IMR-90 (cell line): Measurements from ENCODE around the gene FSD1. TPM values are rescaled to one million over a fixed set of nuclear protein-coding genes. Genes with fewer than 3 reads are reported as not detected.

Source experiments
- ATAC-seq: fragments of 200-7000 bp; cut with Tn5 transposase; 2 replicates; pipeline ENCODE4 v1.9.1; 2020; ENCODE audit warnings: low read depth, mild to moderate bottlenecking, moderate library complexity
- BruUV-seq: library from RNA; stranded (reverse); fragments of 400-500 nt; replicated peaks from 2 replicates; lab custom pipeline; 2021; lab: Mats Ljungman, UMichigan
- CTCF ChIA-PET: fragments of 300-600 bp; formaldehyde crosslinking; extraction: SDS; loops from one replicate; lab custom pipeline; 2021; ENCODE audit warnings: antibody characterized with exemption; lab: Yijun Ruan, JAX
- POLR2A ChIA-PET: fragments of 300-600 bp; sonication (Branson Sonifier 250); formaldehyde crosslinking; loops from one replicate; lab custom pipeline; 2022; ENCODE audit warnings: antibody characterized with exemption; ENCODE audit not compliant: unreplicated experiment; lab: Charles Lee
- DNase-seq: peaks from one replicate; pipeline ENCODE4 v3.0.0; 2013
- H2AFZ ChIP-seq: replicated peaks from 2 replicates; pipeline ENCODE3; 2013; ENCODE audit warnings: low read length, mild to moderate bottlenecking; ENCODE audit not compliant: poor library complexity
- H2AK5ac ChIP-seq: 2 replicates; pipeline ENCODE4 v1.6.1; 2013; ENCODE audit warnings: low read depth, low read length, inconsistent platforms
- H2AK9ac ChIP-seq: replicated peaks from 2 replicates; pipeline ENCODE3; 2013; ENCODE audit warnings: mild to moderate bottlenecking, low read depth, low read length, moderate library complexity; ENCODE audit not compliant: poor library complexity
- H2BK120ac ChIP-seq: 2 replicates; pipeline ENCODE4 v1.6.1; 2013; ENCODE audit warnings: low read depth, low read length, inconsistent platforms
- H2BK15ac ChIP-seq: 3 replicates; pipeline ENCODE4 v1.6.1; 2013; ENCODE audit warnings: low read depth, low read length, inconsistent platforms
- H2BK20ac ChIP-seq: 2 replicates; pipeline ENCODE4 v1.6.1; 2013; ENCODE audit warnings: low read depth, mild to moderate bottlenecking, inconsistent platforms, low read length, moderate library complexity
- H2BK5ac ChIP-seq: 2 replicates; pipeline ENCODE4 v1.6.1; 2013; ENCODE audit warnings: mild to moderate bottlenecking, low read depth, low read length, inconsistent platforms; ENCODE audit not compliant: poor library complexity, severe bottlenecking
- H3K14ac ChIP-seq: replicated peaks from 2 replicates; pipeline ENCODE4 v1.6.1; 2013; ENCODE audit warnings: low read depth, low read length, inconsistent platforms
- H3K18ac ChIP-seq: 2 replicates; pipeline ENCODE4 v1.6.1; 2013; ENCODE audit warnings: low read depth, low read length, control low read depth
- H3K23ac ChIP-seq: 2 replicates; pipeline ENCODE4 v1.6.1; 2013; ENCODE audit warnings: low read depth, low read length, inconsistent platforms
- H3K27ac ChIP-seq: 2 replicates; pipeline ENCODE4 v1.5.1; 2013; ENCODE audit warnings: mild to moderate bottlenecking, control low read depth, low read length; ENCODE audit not compliant: insufficient read depth
- H3K27me3 ChIP-seq: 2 replicates; pipeline ENCODE4 v1.6.1; 2013; ENCODE audit warnings: low read length; ENCODE audit not compliant: control insufficient read depth, insufficient read depth
- H3K36me3 ChIP-seq: 2 replicates; pipeline ENCODE4 v1.6.1; 2013; ENCODE audit warnings: low read length, mixed read lengths; ENCODE audit not compliant: control insufficient read depth, insufficient read depth
- H3K4ac ChIP-seq: 2 replicates; pipeline ENCODE4 v1.6.1; 2013; ENCODE audit warnings: low read depth, low read length, inconsistent platforms
- H3K4me1 ChIP-seq: 2 replicates; pipeline ENCODE4 v1.6.1; 2013; ENCODE audit warnings: low read length, mixed read lengths; ENCODE audit not compliant: control insufficient read depth, insufficient read depth
- H3K4me2 ChIP-seq: 2 replicates; pipeline ENCODE4 v1.6.1; 2013; ENCODE audit warnings: low read depth, mild to moderate bottlenecking, control low read depth, low read length, moderate library complexity
- H3K4me3 ChIP-seq: 2 replicates; pipeline ENCODE4 v1.5.1; 2013; ENCODE audit warnings: low read depth, mild to moderate bottlenecking, control low read depth, low read length, moderate library complexity; ENCODE audit not compliant: insufficient read depth
- H3K56ac ChIP-seq: 2 replicates; pipeline ENCODE4 v1.6.1; 2013; ENCODE audit warnings: low read length, inconsistent platforms; ENCODE audit not compliant: insufficient read depth; ENCODE audit errors: extremely low read depth
- H3K79me1 ChIP-seq, 2 experiments: 2 replicates each; pipeline ENCODE4 v1.6.1; 2013; ENCODE audit warnings: low read length in 2 of 2, inconsistent platforms in 1 of 2, low read depth in 1 of 2
- H3K9ac ChIP-seq: 2 replicates; pipeline ENCODE4 v1.6.1; 2013; ENCODE audit warnings: low read depth, low read length, control low read depth
- H3K9me1 ChIP-seq: 2 replicates; pipeline ENCODE4 v1.6.1; 2013; ENCODE audit warnings: low read length, inconsistent platforms; ENCODE audit not compliant: insufficient read depth
- H3K9me3 ChIP-seq: 2 replicates; pipeline ENCODE4 v1.6.1; 2013; ENCODE audit warnings: low read length; ENCODE audit not compliant: control insufficient read depth, insufficient read depth
- H4K20me1 ChIP-seq: 2 replicates; pipeline ENCODE4 v1.6.1; 2013; ENCODE audit warnings: low read length, inconsistent platforms; ENCODE audit not compliant: insufficient read depth
- H4K5ac ChIP-seq: 2 replicates; pipeline ENCODE4 v1.6.1; 2013; ENCODE audit warnings: mild to moderate bottlenecking, low read depth, low read length, control low read depth
- H4K8ac ChIP-seq, 2 experiments: 2 replicates each; pipeline ENCODE4 v1.6.1; 2013; ENCODE audit warnings: low read depth in 2 of 2, low read length in 2 of 2, control low read depth in 1 of 2, inconsistent platforms in 1 of 2
- H4K91ac ChIP-seq: 2 replicates; pipeline ENCODE4 v1.6.1; 2013; ENCODE audit warnings: low read depth, low read length, inconsistent platforms; ENCODE audit not compliant: insufficient read depth
- BHLHE40 ChIP-seq: fragments of 150-350 bp; IDR thresholded peaks from 2 replicates; pipeline ENCODE4 v1.6.1; 2016; ENCODE audit warnings: mild to moderate bottlenecking, low read depth, low read length
- CTCF ChIP-seq: conservative IDR thresholded peaks from 2 replicates; pipeline ENCODE4 v1.5.1; 2012; ENCODE audit warnings: mild to moderate bottlenecking, low read depth, low read length, improper control_type of control experiment
- ELK1 ChIP-seq: fragments of 150-350 bp; IDR thresholded peaks from 2 replicates; pipeline ENCODE4 v1.6.1; 2016; ENCODE audit warnings: low read depth, mild to moderate bottlenecking, low read length, moderate library complexity, borderline replicate concordance
- MXI1 ChIP-seq: IDR thresholded peaks from 2 replicates; pipeline ENCODE4 v1.6.1; 2012; ENCODE audit warnings: low read depth, mild to moderate bottlenecking, low read length, moderate library complexity, borderline replicate concordance
- POLR2A ChIP-seq: IDR thresholded peaks from 2 replicates; pipeline ENCODE4 v1.6.1; 2012; ENCODE audit warnings: mild to moderate bottlenecking, low read depth, low read length
- RAD21 ChIP-seq: IDR thresholded peaks from 2 replicates; pipeline ENCODE4 v1.6.1; 2012; ENCODE audit warnings: low read length, improper control_type of control experiment
- RCOR1 ChIP-seq: IDR thresholded peaks from 2 replicates; pipeline ENCODE4 v1.6.1; 2012; ENCODE audit warnings: mild to moderate bottlenecking, low read length, improper control_type of control experiment; ENCODE audit not compliant: insufficient replicate concordance
- USF2 ChIP-seq: fragments of 150-350 bp; IDR thresholded peaks from 2 replicates; pipeline ENCODE4 v1.6.1; 2017; ENCODE audit warnings: mild to moderate bottlenecking, antibody characterized with exemption, low read length, low read depth
- WGBS, 2 experiments: methylation state at CpG; one replicate each; pipeline versions ENCODE4 v1.1.5 to v1.1.7; 2013; ENCODE audit warnings: missing lambda C conversion rate in 2 of 2; ENCODE audit not compliant: insufficient read length in 1 of 2; ENCODE audit errors: extremely low coverage in 2 of 2; 5-methylcytosine and 5-hydroxymethylcytosine counted together
- dilution Hi-C: fragments of 300-500 bp; cut with HindIII; formaldehyde crosslinking; loops from one replicate; pipeline ENCODE4 v1.14.3; 2018; ENCODE audit warnings: low sequenced_read_pairs; ENCODE audit not compliant: unreplicated experiment
- in situ Hi-C: fragments of 300-500 bp; cut with MboI; formaldehyde crosslinking; loops from 3 replicates; pipeline ENCODE4 v1.14.3; 2019; ENCODE audit warnings: low sequenced_read_pairs, inconsistent platforms, mixed read lengths
- intact Hi-C: fragments of 100-400 bp; cut with micrococcal nuclease; formaldehyde crosslinking; loops from 2 replicates; pipeline ENCODE4 v1.10.0; 2022
- polyA plus RNA-seq, 3 experiments: library from polyadenylated mRNA; depleted of rRNA; stranded (reverse); fragments of >200 nt; gene quantifications; 2 replicates each; pipeline ENCODE4 v1.2.3, GENCODE V29; 2012; ENCODE audit warnings: low replicate concordance in 1 of 3
- total RNA-seq: library from RNA; depleted of rRNA; stranded (reverse); fragments of >200 nt; gene quantifications from 2 replicates; pipeline ENCODE4 v1.2.3, GENCODE V29; 2012

FSD1 gene
- total and polyA plus RNA-seq, 2 of the 4 experiments (the other 2 are of a cell fraction) = 17.4 to 24.4 TPM

- no peaks in the 10 kb centered on the region for H3K9me1 ChIP-seq
- no peak overlapping the region for H3K14ac ChIP-seq
- TF ChIP-seq POLR2A = no peak
- TF ChIP-seq RCOR1 = no peak
- TF ChIP-seq USF2 = no peak
- TF ChIP-seq RAD21 = no peak
- TF ChIP-seq BHLHE40 = no peak
- no peak for TF ChIP-seq CTCF
- TF ChIP-seq ELK1 = no peak
- TF ChIP-seq MXI1 = no peak
These were observed 24.6 kb upstream of the FSD1 start for GRCh38 chr19:4279530-4280422.

More at GRCh38 chr19:4279530-4280422, 24.6 kb upstream of the FSD1 start:
- Histone ChIP-seq H3K4ac (no peak overlapping the region), H3K4me2 (no peak overlapping the region), H3K9me3 (peaks cover 2% of the 10 kb centered on the region; the same call in 1 of the 2 replicates), H2BK20ac (no peak overlapping the region), H4K91ac (no peak overlapping the region), H4K5ac (no peak overlapping the region), H3K79me1 (no peaks in the 10 kb centered on the region), H3K27ac (no peak overlapping the region), H3K9ac (no peak overlapping the region), H3K36me3 (no peaks in the 10 kb centered on the region), H2BK5ac (no peak overlapping the region), H2AK9ac (no peak overlapping the region), H3K27me3 (peaks cover 52% of the 10 kb centered on the region), H4K20me1 (no peaks in the 10 kb centered on the region), H2BK120ac (no peak overlapping the region), H2AFZ (no peak overlapping the region), H3K56ac (no peak overlapping the region), H2BK15ac (no peak overlapping the region), H3K23ac (no peak overlapping the region), H3K18ac (no peak overlapping the region), H4K8ac (no peak overlapping the region), H3K4me1 (no peaks in the 10 kb centered on the region), H2AK5ac (no peak overlapping the region), H3K4me3 (no peak overlapping the region)
- intact Hi-C loops (no loop called here), in situ Hi-C loops (no loop called here), dilution Hi-C loops (no loop called here)
- 0% methylated on average over 7 of the region's 71 CpGs; no CpG with 5 or more reads in 1 of the 2 experiments for WGBS, 2 experiments
- ATAC-seq = no peak
- BruUV-seq = no TSS peak
- CTCF ChIA-PET = no interaction called here
- POLR2A ChIA-PET = no interaction called here
- DNase-seq = no peak
